Islet of Langerhans (tissue), 1 donor: ENCODE results near the gene COPS9.

Experiments used
- FAIRE-seq: peaks from one replicate; lab custom pipeline; 2011; peaks lifted over from hg19 to GRCh38; lab: Jason Lieb, UNC

COPS9 gene

DNA sequence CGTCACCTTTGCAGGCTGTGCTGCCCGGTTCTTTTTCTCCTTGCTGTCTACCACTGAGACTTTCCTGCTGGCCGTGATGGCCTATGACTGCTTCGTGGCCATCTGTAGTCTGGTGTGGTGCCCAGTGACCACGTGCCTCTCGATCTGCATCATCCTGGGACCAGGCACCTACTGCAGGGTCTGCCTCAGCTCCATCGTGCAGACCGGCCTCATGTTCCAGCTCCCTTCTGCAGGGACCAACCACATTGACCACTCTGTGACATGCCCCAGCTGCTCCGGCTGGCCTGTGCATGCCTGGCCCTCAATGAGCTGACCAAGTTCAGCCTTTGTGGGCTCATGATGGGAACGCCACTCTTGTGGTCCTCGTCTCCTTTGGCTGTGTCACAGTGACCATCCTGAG is 26.7 kb downstream of the COPS9 start:
- no peak for FAIRE-seq

DNA sequence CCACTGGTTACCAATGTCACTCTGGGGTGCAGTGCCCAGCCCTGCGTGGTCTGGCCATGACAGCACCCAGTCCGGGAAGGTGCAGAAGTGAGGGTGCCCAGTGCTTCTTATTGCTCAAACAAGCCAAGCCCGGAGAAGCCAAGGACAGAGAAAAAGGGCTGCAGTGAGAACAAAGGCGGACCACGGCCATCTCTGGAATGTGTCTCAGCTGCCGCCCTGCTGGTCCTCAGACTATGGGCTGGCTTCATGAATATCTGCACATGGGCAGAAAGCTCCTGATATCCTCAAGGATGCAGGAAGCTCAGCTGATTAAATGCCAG is 28.7 kb downstream of the COPS9 start:
- FAIRE-seq: no peak

DNA sequence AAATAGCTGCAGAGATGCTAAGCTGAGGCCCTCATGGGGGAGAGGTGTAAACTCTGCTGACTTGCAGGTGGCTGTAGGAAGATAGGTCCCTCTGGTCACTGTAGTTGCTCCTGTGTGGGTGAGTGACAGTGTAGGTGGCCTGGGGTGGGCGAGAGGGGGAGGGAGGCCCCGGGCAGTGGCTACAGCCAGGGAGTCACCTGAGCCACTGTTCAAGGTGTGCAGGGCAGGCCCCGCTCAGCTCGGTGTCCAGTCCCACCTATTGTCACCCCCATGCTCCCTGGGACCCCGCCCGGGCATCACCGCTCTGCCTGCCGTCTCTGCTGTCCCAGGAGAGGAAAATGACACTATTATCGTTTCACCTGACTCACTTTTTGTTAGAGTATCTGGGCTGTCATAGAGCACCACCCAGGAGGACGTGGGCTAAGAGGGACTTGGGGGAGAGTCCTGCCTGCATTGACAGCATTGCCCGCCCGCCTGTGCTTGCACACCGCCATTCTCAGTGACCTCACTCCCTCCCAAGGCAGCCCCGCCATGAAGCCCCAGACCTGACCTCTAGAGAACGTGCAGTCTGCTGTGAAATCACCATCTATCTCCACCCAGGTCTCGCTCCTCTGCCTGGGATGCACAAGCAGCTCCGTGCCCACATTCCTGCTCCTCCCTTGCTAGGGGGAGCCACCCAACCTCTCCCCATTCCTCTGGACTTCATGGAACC is 29.2 kb downstream of the COPS9 start:
- no peak for FAIRE-seq

DNA sequence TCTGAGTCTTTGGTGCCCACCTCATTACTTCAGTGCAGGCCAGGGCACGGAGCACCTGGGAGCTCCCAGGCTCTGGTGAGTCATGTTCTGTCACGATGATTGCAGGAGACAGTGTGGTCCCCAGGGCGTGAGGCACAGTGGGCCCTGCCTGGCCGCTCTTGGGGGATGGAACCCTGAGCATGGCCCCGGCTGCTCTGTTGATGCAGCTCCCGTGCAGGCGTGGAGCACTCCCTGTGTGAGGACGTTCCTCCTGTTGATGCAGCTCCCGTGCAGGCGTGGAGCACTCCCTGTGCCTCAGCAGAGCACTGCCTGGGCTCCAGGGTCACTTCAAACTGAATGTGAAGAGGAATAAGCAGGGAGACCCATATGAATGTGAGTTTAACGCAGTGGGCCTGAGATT is 30.1 kb downstream of the COPS9 start:
- FAIRE-seq: no peak

DNA sequence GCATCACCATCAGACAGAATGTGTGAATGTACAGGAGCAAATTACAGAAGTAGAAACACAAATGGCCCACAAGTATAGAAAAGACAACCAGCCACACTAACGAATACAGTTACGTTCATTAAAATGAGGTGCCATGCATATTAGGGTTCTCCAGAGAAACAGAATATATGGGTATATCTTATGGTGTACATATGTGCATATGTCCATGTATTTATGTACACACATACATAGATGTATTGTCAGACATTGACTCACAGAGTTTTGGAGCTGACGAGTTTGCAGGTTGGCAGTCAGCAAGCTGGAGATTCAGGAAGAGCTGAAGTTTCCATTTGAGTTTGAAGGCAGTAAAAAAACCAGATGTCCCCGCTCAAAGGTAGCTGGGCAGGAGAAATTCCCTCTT is 33.0 kb downstream of the COPS9 start:
- no peak for FAIRE-seq

DNA sequence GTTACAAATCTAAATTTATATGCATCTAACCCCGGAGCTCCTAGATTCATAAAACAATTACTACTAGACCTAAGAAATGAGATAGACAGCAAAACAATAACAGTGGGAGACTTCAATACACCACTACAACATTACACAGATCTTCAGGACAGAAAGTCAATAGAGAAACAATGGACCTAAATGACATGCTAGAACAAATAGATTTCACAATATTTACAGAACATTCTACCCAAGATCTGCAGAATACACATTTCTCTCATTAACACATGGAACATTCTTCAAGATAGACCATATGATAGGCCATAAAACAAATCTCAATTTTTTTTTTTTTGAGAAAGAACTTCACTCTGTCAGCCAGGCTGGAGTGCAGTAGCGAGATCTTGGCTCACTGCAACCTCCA is 37.8 kb downstream of the COPS9 start:
- no peak for FAIRE-seq

DNA sequence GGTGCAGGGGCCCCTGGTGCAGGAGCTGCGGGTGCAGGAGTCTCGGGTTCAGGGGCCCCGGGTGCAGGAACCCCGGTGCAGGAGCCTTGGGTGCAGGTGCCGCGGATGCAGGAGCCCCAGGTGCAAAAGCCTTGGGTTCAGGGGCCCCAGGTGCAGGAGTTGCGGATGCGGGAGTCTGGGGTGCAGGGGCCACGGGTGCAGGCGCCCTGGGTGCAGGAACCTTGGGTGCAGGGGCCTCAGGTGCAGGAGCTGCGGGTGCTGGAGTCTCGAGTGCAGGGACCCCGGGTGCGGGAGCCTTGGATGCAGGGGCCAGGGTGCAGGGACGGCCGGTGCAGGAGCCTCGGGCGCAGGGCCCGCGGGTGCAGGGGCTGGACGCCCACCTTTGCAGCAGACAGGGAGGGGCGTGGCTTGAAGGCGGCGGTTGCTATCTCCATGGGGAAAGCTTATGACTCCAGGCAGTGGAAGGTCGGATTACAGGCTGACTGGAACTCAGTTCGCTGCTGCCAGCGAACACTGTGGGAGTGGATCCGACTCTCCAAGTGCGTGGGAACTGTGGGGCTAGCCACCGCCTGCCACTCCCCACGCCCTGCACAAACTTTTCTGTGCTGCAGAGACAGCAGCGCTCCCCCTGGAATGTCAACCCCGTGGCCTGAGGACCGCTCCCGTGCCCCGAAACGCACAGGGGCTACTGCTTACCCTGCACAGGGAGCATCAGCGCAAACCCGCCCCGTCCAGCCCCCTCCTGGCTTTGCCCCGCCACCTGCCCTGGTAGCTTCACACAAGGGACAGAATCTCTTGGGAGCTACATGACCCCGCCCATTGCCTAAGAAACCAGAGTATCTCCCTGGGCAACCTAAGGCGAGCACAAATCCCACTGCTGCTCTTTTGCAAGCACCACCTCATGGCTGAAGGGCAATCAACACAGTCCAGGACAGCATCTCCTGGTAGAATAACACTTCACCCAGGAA is 40.3 kb downstream of the COPS9 start:
- no peak for FAIRE-seq

DNA sequence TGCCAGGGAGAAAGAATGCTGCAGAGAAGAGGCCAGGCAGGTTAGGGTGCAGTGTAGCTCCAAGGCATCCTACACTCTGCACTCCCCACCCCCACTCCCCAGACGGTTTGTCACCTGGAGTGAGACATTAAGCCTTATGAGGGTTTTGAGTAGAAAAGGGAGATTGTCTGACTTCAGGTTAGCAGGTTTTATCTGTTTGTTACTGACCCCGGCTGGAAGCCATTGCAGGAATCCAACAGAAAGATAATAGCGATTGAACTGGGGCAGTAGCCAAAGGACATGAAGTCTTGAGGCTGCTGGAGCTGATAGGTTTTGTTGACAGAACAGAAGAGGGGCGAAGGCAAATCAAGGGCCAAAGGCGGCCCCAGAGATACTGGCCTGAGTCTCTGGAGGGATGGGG is 46.8 kb downstream of the COPS9 start:
- FAIRE-seq: no peak

DNA sequence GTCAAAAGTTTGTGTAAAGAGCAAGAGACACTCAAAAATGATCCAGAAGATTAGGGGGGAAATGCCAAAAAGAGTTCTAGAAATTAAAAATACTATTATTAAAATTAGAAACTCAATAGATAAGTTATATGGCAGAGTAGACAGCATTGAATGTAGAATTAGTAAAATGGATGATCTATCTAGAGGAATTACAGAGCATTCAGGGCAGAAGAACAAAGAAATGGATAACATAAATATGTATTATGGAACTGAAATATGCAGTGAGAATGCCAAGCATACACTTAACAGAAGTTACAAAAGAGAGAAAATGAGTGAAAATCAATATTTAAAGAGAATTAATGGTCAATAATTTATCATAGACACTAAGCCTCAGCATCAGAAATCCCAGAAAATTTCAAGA is 49.5 kb downstream of the COPS9 start:
- no peak for FAIRE-seq
